Pons (tissue), 1 donor: ENCODE data around the gene CCDC7.
"Not testable (repeated sequence)": the region's sequence is repeated elsewhere in the genome, so short reads cannot be mapped to it uniquely, and the experiment has no call there.

ENCODE experiments used
- DNase-seq: peaks from one replicate; pipeline ENCODE4 v3.0.0-alpha.2; 2016; ENCODE audit warnings: low spot score

The CCDC7 gene

DNA sequence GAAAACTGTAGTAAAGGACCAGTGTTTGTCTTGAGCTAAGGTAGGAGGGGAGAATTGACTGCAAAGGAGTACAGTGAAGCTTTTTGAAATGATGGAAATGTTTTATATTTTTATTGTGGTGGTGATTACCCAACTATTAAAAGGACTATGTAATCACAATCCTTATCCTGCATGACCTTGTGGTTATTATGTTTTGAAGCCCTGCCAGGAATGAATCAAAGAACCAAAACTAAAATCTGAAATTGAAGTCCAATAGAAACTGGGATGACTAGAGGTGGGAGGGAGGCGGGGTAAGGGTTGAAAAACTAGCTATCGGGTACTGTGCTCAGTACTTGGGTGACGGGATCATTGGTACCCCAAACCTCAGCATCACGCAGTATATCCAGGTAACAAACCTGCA is 8.2 kb downstream of the CCDC7 start:
- no peak for DNase-seq

DNA sequence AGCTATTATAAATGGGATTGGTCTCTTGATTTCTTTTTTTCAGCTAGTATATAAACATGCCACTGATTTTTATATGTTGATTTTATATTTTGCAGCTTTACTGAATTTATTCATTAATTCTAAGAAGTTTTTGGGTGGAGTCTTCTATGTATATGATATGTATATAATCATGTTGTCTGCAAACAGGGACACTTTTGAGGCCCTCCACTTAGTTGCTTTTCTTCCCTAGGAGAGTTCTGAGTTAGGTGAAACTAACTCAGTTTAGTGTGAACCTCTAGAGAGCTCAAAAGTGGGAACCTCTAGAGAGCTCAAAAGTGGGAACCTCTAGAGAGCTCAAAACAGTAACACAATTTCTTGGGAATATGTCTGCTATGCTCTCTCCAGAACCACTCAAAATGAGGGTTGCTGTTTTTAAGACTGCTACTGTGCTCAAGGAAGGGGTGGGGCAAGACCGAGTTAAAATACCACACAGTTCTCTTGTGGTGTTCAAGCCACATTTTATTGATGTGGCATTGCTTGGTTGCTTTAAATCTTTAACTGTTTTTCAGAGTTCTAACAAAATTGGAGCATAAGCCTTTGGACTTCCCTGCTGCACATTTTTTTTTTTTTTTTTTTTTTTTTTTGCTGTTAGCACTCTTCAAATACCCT is 13.2 kb downstream of the CCDC7 start:
- DNase-seq = no peak

DNA sequence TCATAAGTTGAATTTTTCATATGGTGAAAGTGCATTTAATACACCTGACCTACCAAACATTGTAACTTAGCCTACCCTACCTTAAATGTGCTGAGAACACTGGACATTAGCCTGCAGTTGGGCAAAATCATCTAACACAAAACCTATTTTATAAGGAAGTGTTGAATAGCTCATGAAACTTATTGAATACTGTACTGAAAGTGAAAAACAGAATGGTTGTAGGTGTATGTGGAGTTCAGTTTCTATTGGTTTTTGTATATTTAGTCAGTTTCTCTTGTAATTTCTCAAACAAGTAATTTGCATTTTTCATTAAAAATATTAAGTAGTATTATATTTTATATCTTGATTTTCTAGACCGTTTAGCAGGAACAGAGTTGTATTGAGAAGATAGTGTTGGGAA is 15.3 kb downstream of the CCDC7 start:
- DNase-seq = no peak

DNA sequence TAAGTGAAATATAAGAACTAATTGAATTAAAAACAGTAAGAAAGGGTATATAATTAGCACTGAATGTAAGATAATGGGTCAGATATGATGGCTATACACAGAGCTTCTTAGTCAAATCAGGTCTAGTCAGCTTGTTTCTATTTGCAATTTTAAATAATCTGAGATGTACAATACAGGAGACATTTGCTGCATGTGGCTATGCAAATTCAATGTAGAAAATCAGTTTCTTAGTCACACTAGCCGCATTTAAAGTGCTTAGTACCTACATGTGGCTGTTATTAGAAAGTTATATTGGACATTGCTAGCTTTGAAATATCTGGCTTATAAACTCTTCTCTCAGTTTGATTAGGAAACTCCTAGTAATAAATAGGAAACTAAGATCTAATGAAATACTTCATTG is 25.3 kb downstream of the CCDC7 start:
- DNase-seq = no peak

DNA sequence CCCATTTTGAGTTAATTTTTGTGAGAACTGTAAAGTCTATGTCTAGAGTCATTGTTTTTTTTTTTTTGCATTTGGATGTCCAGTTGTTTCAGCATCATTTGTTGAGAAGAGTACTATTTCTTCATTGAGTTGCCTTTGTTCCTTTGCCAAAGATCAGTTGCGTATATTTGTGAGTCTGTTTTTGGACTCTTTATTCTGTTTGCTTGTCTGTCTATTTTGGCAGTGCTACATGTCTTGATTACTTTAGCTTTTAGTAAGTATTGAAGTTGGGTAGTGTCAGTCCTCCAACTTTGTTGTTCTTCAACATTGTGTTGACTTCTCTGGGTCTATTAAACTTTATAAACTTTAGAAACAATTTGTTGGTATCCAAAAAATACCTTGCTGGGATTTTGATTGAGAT is 31.6 kb downstream of the CCDC7 start:
- no peak for DNase-seq

DNA sequence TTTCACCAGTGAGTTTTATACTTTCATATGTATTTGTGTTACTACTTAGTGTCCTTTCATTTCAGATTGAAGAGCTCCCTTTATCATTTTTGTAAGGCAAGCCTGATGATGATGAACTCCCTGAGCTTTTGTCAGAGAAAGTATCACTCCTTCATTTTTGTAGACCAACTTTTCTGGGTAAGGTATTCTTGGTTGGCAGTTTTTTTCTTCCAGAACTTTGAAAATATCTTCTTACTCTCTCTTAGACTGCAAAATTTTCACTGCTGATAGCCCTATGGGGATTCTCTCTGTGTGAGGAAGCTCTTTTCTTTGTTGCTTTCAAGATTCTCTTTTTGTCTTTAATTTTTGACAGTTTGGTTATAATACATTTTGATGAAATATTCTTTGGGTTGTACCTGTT is 35.7 kb downstream of the CCDC7 start:
- no peak for DNase-seq

DNA sequence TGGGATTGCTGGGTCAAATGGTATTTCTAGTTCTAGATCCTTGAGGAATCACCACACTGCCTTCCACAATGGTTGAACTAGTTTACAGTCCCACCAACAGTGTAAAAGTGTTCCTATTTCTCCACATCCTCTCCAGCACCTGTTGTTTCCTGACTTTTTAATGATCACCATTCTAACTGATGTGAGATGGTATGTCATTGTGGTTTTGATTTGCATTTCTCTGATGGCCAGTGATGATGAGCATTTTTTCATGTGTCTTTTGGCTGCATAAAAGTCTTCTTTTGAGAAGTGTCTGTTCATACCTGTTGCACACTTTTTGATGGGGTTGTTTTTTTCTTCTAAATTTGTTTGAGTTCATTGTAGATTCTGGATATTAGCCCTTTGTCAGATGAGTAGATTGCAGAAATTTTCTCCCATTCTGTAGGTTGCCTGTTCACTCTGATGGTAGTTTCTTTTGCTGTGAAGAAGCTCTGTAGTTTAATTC is 37.1 kb downstream of the CCDC7 start:
- DNase-seq = not testable (repeated sequence)

DNA sequence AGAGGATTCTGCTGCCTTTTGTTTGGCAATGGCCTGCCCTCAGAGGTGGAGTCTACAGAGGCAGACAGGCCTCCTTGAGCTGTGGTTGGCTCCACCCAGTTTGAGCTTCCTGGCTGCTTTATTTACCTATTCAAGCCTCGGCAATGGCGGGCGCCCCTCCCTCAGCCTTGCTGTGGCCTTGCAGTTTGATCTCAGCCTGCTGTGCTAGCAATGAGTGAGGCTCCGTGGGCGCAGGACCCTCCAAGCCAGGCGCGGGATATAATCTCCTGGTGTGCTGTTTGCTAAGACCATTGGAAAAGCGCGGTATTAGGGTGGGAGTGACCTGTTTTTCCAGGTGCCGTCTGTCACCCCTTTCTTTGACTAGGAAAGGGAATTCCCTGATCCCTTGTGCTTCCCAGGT is 42.1 kb downstream of the CCDC7 start:
- not testable (repeated sequence) for DNase-seq

DNA sequence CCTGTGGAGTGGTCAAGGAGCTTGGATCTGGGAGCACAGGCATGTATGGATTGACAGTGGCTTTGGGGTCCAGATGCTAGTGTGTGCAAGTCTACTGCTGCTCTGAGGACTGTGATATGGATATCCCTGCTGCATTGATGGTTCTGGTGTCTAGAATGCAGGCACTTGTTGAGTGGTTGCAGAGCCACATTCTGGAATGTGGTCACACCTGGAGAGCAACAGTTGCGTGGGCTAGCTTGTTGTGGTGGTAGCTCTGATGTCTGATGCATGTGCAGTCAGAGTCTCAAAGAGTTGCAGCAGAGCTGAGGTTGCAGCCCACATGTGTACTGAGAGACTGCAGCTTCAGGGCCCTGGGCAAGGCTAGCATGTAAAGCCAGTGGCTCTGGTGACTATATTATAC is 43.2 kb downstream of the CCDC7 start:
- DNase-seq = no peak

DNA sequence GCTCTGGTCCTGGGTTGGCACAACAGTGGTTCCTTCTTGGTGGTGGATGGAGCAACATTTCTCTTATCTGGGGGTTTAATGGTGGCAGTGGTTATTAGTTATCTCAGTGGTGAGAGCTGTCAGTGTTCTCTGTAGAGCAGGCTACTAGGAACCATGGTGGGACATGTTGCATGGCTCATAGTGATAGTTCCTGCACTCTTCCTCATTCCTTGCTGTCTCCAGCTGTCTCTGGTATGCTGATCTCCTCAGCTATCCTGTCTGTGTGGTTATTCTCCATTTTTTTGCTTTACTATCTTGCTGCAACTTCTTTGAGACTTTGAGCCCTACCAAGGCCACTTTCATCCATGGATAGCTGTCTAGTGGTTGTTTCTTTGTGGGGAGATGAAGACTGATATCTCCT is 44.0 kb downstream of the CCDC7 start:
- no peak for DNase-seq

DNA sequence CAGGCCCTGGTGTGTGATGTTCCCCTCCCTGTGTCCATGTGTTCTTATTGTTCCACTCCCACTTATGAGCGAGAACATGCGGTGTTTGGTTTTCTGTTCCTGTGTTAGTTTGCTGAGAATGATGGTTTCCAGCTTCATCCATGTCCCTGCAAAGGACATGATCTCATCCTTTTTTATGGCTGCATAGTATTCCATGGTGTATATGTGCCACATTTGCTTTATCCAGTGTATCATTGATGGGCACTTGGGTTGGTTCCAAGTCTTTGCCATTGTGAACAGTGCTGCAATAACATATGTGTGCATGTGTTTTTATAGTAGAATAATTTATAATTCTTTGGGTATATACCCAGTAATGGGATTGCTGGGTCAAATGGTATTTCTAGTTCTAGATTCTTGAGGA is 48.6 kb downstream of the CCDC7 start:
- not testable (repeated sequence) for DNase-seq

DNA sequence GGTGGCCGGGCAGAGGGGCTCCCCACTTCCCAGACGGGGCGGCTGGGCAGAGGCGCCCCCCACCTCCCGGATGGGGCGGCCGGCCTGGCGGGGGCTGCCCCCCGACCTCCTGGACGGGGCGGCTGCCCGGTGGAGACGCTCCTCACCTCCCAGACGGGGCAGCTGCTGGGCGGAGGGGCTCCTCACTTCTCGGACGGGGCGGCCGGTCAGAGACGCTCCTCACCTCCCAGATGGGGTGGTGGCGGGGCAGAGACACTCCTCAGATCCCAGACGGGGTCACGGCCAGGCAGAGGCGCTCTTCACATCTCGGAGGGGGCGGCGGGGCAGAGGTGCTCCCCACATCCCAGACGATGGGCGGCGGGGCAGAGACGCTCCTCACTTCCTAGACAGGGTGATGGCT is 54.2 kb downstream of the CCDC7 start:
- not testable (repeated sequence) for DNase-seq

DNA sequence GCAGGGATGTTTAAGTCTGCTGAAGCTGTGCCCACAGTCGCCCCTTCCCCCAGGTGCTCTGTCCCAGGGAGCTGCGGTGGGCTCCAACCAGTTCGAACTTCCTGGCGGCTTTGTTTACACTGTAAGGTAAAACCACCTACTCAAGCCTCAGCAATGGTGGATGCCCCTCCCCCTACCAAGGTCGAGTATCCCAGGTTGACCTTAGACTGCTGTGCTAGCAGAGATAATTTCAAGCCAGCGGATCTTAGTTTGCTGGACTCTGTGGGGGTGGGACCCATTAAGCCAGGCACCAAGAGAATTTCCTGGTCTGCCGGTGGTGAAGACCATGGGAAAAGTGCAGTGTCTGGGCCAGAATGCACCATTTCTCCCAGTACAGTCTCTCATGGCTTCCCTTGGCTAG is 56.0 kb downstream of the CCDC7 start:
- DNase-seq = no peak

DNA sequence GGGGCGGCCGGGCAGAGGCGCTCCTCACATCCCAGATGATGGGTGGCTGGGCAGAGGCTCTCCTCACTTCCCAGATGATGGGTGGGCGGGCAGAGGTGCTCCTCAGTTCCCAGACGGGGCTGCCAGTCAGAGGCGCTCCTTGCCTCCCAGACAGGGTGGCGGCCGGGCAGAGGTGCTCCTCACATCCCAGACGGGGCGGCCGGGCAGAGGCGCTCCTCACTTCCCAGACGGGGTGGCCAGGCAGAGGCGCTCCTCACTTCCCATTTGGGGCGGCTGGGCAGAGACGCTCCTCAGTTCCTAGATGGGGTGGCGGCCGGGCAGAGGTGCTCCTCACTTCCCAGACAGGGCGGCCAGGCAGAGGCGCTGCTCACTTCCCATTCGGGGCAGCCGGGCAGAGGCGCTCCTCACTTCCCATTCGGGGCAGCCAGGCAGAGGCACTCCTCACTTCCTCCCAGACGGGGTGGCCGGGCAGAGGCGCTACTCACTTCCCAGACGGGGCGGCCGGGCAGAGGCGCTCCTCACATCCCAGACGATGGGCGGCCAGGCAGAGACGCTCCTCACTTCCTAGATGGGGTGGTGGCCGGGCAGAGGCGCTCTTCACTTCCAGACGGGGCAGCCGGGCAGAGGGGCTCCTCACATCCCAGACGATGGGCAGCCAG is 60.0 kb downstream of the CCDC7 start:
- not testable (repeated sequence) for DNase-seq

DNA sequence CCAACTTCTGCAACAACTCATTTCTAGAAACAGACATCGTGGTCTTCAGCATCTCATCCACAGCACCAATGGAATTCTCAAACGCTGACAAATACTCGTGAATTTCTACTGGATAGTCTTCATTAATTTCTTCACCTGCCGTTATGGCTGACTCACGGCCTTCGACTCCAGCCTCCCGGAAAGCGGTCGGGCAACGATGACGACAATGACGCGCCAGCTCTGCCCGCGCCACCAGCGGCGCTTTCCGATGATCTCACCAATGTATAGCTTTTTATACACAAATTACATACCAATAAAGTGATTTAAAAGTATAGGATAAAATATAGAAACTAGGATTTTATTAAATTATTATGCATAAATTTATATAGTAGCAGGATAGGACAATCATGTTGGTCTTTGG is 65.7 kb downstream of the CCDC7 start:
- no peak for DNase-seq

DNA sequence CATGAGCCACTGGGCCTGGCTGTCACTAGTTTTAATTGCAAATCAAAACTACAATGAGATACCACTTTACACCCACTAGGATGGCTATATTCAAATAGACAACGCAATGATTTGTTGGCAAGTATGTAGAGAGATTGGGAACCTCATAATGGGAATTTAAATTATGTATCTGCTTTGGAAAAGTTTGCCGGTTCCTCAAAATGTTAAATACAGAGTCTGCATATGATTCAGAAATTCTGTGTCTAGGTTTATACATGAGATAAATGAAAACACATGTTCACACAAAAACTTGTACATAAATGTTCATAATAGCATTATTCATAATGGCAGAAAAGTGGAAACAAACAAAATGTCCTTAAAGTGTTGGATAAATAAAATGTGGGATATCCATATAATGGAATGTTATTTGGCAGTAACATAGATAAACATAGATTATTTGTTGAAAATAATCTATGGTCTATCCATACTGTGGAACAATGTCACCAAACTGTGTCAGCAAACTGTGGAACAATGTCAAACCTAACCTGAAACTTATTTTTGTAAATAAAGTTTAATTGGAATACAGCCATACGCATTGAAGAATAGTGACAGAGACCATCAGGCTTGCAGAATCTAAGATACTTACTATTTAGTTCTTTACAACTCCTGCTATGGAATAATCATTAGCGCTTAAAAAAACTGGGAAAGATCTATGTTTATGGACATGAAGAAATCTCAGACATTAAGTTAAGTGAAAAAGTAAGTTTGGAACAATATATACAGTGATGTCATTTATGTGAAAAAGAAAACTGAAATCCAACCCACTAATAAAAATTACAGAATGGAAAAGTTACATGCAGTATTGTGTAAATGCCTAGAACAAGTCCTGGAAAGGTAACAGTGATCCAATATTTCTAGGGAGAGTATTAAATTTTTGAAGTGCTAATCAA is 70.9 kb downstream of the CCDC7 start:
- no peak for DNase-seq

DNA sequence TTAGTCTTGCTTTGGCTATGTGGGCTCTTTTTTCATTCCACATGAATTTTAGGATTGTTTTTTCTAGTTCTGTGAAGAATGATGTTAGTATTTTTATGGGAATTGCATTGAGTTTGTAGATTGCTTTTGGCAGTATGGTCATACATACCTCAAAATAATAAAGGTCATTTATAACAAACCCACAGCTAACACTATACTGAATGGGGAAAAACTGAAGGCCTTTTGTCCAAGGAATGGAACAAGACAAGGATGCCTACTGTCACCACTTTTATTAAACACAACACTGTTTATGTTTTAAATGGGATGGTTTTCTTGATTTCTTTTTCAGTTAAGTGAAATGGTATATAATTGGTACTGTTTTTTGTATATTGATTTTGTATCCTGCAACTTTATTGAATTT is 84.3 kb downstream of the CCDC7 start:
- no peak for DNase-seq

DNA sequence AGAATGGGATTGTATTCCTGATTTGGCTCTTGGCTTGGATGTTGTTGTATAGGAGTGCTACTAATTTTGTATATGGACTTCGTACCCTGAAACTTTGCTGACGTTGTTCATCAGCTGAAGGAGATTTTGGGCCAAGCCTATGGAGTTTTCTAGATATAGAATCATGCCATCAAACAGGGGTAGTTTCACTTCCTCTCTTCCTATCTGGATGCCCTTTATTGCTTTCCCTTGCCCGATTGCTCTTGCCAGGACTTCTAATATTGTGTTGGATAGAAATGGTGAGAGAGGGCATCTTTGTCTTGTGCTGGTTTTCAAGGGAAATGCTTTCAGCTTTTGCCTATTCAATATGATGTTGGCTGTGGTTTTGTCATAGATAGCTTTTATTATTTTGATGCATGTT is 92.3 kb downstream of the CCDC7 start:
- DNase-seq = no peak

DNA sequence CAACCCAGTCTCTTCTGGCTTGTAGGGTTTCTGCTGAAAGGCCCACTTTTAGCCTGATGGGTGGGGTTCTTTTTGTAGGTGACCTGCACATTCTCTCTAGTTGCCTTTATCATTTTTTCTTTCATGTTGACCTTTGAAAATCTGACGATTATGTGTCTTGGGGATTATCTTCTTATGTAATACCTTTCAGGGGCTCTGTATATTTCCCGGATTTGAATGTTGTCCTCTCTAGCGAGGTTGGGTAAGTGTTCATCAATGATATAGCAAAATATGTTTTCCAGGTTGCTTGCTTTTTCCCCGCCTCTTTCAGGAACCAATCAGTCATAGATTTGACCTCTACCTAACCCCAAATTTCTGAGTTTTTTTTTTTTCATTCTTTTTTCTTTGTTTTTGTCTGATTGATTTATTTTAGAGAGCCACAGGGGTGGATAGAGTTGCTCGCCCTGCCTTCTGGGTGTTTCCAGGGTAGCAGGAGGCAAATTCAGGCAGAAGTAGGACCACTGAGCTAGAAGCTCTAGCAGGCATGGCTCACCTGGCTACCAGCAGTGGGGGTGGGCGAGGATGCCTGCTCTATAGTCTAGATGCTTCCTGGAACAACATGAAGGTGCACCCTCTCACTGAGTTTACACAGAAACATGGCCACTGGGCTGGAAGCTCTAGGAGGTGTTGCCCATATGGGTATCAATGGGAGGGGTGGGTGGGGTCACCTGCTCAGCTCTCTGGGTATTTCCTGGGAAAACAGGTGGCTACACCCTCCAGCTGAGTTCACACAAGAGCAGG is 94.9 kb downstream of the CCDC7 start:
- no peak for DNase-seq

DNA sequence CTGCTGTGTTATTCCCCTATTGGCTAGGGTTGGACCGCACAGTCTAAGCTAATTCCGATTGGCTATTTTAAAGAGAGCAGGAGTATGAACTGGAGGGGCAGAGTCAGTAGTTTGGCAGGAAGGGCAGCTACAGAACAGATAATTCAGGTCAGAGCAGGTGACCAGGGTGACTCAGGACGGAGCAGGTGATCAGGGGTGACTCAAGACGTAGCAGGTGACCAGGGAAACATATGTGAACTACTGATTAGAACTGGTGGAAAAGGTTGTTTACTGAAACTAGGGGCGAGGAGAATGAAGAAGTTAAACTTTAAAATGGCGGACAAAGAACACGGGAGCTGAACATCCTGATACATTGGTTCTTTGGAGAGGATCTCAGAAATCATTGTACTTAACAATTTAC is 102.3 kb downstream of the CCDC7 start:
- DNase-seq = no peak

DNA sequence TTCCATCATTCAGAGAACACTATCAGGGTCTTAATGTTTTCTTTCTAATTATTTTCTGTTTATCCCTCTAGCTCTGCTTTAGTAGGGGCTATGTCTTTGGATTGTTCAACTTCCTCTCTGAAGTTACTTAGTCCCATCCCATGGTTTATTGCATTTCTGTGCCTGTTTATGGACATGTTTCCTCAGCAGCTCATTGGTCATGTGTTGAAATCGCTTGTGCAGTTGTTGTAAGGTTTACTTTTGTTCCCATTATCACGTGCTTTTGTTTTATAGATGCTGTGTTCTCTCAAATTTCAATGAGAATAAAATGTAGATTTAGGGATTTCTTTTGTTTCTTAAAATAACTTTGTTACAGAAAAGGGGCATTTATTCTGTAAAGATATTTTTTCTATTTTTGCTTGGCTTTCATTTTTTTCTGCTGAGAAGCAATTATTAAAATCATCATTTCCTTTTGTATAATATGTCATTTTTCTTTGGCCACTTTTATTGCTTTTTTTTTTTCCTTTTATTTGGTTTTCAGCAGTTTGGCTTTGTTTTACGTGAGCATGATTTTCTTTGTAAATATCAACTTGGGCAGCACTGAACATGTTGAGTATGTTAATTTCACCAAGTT is 110.9 kb downstream of the CCDC7 start:
- DNase-seq = no peak

DNA sequence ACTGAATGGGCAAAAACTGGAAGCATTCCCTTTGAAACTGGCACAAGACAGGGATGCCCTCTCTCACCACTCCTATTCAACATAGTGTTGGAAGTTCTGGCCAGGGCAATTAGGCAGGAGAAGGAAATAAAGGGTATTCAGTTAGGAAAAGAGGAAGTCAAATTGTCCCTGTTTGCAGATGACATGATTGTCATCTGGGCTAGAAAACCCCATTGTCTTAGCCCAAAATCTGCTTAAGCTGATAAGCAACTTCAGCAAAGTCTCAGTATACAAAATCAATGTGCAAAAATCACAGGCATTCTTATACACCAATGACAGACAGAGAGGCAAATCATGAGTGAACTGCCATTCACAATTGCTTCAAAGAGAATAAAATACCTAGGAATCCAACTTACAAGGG is 116.8 kb downstream of the CCDC7 start:
- not testable (repeated sequence) for DNase-seq
